Inferior parietal cortex (tissue), 1 donor: ENCODE data around the gene RAMAC.
"Not testable (repeated sequence)": the region's sequence is repeated elsewhere in the genome, so short reads cannot be mapped to it uniquely, and the experiment has no call there.

Experiments
- DNase-seq: peaks from one replicate; pipeline ENCODE4 v3.0.0-alpha.2; 2016; ENCODE audit errors: extremely low spot score

Gene RAMAC

DNA sequence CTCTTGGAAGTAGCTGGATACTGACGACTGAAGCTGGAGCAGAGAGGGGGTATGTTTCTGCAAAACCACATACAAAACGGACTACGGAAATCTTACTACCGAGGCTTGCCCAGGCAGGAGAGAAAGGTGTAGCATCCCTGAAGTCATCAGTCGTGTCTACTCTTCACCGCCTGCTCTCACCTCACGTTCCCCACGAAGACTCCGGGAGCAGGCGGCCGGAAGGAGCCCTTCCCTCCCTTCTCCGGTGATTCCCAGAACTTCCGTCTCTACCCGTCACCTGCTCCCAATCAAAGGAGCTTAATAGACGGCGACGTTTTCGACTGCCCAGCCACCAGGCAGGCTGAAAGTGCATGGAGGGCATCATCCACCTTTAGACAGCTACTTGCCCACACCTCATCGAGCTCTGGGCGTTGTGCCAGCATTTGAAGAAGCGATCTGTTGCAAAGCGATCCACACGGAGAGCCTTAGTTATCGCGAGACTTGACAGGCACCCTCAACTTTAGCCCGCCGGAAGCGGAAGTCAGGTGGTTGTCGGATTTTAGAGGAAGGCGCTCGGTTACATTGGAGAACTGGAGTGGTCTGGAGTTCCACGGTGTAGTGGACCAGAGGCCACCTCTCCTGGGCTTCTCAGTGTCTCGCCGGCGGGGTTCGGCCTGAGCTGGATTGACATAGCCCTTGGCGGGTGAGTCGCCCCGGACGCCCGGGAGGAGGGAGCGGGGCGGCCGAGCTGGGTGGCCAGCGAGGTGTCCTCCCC lies at the start of gene RAMAC:
Gene RAMAC (plus strand): TSS at position 523 of the 754 bp plus-strand sequence. CDS start 2,809 bp downstream, outside the sequence.
- peak; percentile 98 for DNase-seq

GRCh38 chr15:82936966-82937711 lies 48.9 kb upstream of the RAMAC start:
- DNase-seq = no peak

DNA sequence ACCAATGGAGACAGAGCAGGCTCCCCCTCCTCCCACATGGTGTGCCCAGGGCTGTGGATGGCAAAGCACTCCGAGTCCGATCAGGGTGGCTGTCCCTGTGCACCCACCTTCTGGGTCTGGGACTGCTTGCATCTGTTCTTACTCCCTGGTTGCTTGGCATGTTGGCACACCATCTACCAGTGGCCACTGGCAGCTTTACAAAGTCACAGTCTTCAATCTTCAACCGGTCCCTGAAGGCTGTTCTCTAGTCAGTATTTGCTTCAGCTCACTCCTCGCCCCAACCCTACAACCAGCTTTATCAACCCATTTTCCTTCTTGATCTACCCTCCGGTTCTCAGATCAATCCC lies 48.3 kb upstream of the RAMAC start:
- no peak for DNase-seq

DNA sequence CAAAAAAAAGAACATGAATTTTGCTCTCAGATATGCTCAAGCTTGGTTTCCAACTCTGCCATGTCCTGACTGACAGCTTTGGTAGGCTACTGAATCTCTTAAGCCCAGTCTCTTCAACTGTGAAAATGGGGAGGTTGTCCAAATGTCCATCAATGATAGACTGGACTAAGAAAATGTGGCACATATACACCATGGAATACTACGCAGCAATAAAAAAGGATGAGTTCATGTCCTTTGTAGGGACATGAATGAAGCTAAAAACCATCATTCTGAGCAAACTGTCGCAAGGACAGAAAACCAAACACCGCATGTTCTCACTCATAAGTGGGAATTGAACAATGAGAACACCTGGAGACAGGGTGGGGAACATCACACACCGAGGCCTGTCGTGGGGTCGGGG lies 46.3 kb upstream of the RAMAC start:
- DNase-seq = not testable (repeated sequence)

- no peak for DNase-seq
Observed at GRCh38 chr15:82942691-82943090, 43.3 kb upstream of the RAMAC start.

GRCh38 chr15:82943176-82943575 lies 42.8 kb upstream of the RAMAC start:
- DNase-seq = no peak

- DNase-seq = no peak
Observed at GRCh38 chr15:82944056-82944455, 42.0 kb upstream of the RAMAC start.

DNA sequence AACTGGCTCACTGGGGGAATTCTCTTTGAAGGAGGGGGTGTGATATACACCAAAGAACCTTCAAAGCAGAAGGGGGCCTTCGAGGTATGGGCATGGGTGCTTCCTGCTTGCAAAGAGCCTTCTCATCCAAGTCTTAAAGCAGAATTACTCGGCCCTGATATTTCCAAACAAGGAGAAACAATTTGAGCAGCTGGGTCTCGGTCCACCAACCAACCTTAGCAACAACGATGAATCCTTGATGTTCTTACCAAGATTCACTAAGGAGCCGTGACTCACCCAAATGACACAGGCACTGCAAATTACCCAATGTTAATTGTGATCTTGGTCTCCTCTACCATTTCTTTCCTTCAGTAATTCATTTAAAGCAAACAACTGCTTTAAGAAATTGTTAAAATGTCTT lies 41.2 kb upstream of the RAMAC start:
- DNase-seq = no peak

- no peak for DNase-seq
Observed at GRCh38 chr15:82945326-82945725, 40.7 kb upstream of the RAMAC start.

DNA sequence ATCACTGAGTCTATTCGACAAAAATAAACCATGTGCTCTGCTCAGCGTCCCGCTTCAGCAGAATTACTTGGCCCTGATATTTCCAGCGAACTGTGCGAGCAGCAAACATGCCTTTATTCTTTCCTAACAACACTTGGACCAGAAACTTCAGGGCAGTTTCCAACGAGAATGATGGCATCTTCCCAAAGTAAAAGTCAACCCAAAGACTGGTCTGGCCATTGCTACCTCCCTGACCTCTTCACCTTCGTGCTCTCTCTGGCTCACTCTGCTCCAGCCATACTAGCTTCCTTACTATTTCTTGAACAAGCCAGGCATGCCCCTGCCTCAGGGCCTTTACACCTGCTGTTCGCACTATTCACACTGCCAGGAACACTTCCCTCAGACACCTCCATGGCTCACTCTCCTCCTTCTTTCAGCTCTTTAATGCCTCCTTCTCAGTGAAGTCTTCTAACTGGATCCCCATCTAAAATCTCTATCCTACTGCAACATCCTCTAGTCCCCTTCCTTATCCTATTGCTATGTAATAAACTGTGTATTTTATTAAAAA lies 39.8 kb upstream of the RAMAC start:
- no peak for DNase-seq

DNA sequence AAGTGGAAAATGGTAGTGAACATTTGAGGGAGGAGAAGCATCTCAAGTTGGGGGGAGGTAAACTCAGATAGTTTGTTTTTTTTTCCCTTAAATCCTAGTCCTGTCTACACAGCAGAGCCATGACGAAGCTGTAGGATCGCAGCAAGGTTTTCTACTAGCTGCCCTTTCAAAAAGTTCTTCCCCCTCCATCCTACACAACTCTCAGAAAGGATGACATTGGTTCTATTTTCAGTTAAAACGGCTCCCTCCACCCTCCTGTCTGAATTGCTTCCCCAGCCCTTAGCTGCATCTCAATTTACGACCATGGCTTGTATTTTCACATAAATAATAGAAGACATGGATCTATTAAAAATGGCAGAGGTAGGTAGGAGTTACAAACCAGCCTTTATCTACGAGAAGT lies 35.7 kb upstream of the RAMAC start:
- no peak for DNase-seq

- no peak for DNase-seq
Observed at GRCh38 chr15:82950746-82951370, 35.2 kb upstream of the RAMAC start.

- no peak for DNase-seq
Observed at GRCh38 chr15:82951472-82952157, 34.4 kb upstream of the RAMAC start.

GRCh38 chr15:82952158-82953081 lies 33.6 kb upstream of the RAMAC start, which contains the start of gene HOMER2:
Gene HOMER2 (minus strand): TSS chr15:82952720. CDS start chr15:82952535, 185 bp downstream.
- DNase-seq = no peak

DNA sequence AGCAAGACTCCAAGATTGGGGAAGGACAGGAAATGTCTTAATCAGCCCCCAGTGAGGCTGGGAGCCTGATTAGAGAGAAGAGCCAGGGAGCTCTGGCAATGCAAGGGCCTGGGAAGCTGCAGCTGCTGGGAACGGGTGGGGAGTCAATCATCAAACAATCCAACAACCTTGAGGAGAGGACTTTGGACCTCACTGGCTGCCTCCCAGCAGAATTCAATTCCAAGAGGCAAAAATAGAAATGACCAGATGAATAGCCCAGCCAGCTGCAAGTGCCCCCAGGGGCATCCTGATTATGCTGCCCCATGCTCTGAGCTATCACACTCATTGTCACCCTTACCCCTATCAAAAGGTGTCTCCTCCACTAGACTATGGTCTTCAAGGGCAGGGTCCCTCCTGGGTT lies 27.4 kb upstream of the RAMAC start:
- DNase-seq = no peak

DNA sequence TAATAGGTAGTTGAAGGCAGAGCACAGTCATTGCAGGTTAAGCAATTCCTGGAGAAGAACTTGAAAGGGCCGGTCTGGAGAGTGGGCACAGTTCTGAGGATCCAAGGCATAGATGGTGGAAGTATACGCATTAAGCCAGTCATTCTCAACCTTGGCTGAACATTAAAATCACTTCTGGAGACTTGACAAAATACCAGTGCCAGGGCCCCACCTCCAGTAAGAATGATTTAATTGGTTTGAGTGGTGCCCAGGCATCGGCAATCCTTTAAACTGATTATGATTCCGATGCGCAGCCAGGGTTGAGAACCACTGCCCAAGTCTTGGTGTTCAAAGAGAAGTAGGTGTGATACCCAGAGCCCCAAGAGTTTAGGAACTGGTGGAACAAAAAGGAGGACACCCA lies 26.6 kb upstream of the RAMAC start:
- no peak for DNase-seq

- no peak for DNase-seq
Observed at GRCh38 chr15:82960766-82961165, 25.2 kb upstream of the RAMAC start.

- no peak for DNase-seq
Observed at GRCh38 chr15:82963471-82964341, 22.3 kb upstream of the RAMAC start.

- no peak for DNase-seq
Observed at GRCh38 chr15:82964890-82965289, 21.1 kb upstream of the RAMAC start.

GRCh38 chr15:82966671-82967071 lies 19.3 kb upstream of the RAMAC start:
- DNase-seq = no peak
